AG04450 (cell line): ENCODE results near the gene GLYATL1B. TPM values are rescaled to one million over a fixed set of nuclear protein-coding genes. Genes with fewer than 3 reads are reported as not detected.
"Not testable (repeated sequence)": the region's sequence is repeated elsewhere in the genome, so short reads cannot be mapped to it uniquely, and the experiment has no call there.

Experiments
- CTCF ChIA-PET: fragments of 300-600, 350-600 bp; formaldehyde crosslinking; extraction: SDS; loops from one replicate; lab custom pipeline; 2022; ENCODE audit warnings: antibody characterized with exemption, inconsistent platforms; lab: Charles Lee
- POLR2A ChIA-PET: fragments of 350-600 bp; formaldehyde crosslinking; extraction: SDS; loops from one replicate; lab custom pipeline; 2021; ENCODE audit warnings: antibody characterized with exemption, inconsistent platforms; lab: Yijun Ruan, JAX
- DNase-seq: peaks from one replicate; pipeline ENCODE4 v3.0.0-alpha.2; 2011; ENCODE audit warnings: low read depth, low spot score
- H3K27ac ChIP-seq: one replicate; pipeline ENCODE4 v1.5.1; 2012; ENCODE audit warnings: low read depth, low read length, control low read depth
- H3K27me3 ChIP-seq: one replicate; pipeline ENCODE4 v1.6.0; 2012; ENCODE audit warnings: low read length; ENCODE audit not compliant: control insufficient read depth, insufficient read depth
- H3K4me3 ChIP-seq: 2 replicates; pipeline ENCODE4 v1.5.1; 2011; ENCODE audit warnings: mild to moderate bottlenecking, low read depth, low read length, control low read depth
- H3K9me3 ChIP-seq: 2 replicates; pipeline ENCODE4 v1.5.1; 2012; ENCODE audit warnings: low read length; ENCODE audit not compliant: control insufficient read depth, insufficient read depth
- polyA plus RNA-seq: library from polyadenylated mRNA; depleted of rRNA; stranded (reverse); fragments of >200 nt; gene quantifications from 2 replicates; pipeline ENCODE4 v1.2.3, GENCODE V29; 2011
- TF ChIP-seq, protein P1 (sequence below): IDR thresholded peaks from 2 replicates; pipeline ENCODE4 v1.5.1; 2011; ENCODE audit warnings: low read depth, low read length, control low read depth, inconsistent platforms

Gene GLYATL1B
- polyA plus RNA-seq, 1 experiment = not detected

DNA sequence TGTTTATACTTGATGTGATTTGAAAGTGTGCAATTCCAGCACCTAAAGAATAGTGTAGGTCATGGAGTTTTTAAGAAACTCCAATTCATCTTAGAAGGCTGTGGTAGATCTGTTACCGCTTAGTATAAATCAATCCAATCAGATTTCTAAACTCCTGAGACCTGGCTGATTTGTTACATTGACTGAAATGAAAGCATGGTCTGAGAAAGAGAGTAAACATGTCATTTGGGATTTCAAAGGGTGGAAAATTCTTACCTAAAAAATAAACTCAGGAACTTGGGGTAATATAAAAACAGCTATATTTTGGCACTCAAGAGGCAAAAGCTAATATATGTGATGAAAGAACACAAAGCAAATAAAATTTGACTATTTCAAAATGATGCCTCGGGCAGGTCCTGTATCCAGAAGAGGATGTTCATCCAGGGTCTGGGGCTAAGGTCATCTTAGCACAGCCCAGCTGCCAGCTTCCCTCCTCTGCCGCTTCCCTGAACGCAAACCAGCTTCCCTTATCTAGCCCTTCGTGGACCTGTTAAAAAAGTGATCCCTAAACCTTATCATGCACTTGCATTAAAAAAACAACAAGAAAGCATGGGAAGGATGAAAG is 10.0 kb downstream of the GLYATL1B start:
- H3K4me3 ChIP-seq, POLR2A ChIA-PET, H3K27ac ChIP-seq, DNase-seq, H3K9me3 ChIP-seq: not testable (repeated sequence)
- peaks cover 10% of the 10 kb centered on the region for H3K27me3 ChIP-seq
- CTCF ChIA-PET = interaction anchor here (0.5 to 4.1 kb wide), 6 partner anchors 14 to 126 kb away, joined by 4 to 66 read pairs (median 17); no protein-coding TSS in a partner anchor

GRCh38 chr11:59097113-59097708 is 11.1 kb downstream of the GLYATL1B start:
- Histone ChIP-seq H3K9me3 (no peaks in the 10 kb centered on the region), H3K27me3 (peaks cover 13% of the 10 kb centered on the region), H3K4me3 (no peak overlapping the region), H3K27ac (no peak overlapping the region)
- ChIA-PET POLR2A (no interaction called here), CTCF (interaction anchor here (0.6 to 4.1 kb wide), 20 partner anchors 9 to 1449 kb away, joined by 3 to 66 read pairs (median 6); partner anchors contain the start of genes FAM111A and FAM111B)
- TF ChIP-seq, protein P1, sequence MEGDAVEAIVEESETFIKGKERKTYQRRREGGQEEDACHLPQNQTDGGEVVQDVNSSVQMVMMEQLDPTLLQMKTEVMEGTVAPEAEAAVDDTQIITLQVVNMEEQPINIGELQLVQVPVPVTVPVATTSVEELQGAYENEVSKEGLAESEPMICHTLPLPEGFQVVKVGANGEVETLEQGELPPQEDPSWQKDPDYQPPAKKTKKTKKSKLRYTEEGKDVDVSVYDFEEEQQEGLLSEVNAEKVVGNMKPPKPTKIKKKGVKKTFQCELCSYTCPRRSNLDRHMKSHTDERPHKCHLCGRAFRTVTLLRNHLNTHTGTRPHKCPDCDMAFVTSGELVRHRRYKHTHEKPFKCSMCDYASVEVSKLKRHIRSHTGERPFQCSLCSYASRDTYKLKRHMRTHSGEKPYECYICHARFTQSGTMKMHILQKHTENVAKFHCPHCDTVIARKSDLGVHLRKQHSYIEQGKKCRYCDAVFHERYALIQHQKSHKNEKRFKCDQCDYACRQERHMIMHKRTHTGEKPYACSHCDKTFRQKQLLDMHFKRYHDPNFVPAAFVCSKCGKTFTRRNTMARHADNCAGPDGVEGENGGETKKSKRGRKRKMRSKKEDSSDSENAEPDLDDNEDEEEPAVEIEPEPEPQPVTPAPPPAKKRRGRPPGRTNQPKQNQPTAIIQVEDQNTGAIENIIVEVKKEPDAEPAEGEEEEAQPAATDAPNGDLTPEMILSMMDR = peak; percentile 78
- peak; percentile 46 for DNase-seq

DNA sequence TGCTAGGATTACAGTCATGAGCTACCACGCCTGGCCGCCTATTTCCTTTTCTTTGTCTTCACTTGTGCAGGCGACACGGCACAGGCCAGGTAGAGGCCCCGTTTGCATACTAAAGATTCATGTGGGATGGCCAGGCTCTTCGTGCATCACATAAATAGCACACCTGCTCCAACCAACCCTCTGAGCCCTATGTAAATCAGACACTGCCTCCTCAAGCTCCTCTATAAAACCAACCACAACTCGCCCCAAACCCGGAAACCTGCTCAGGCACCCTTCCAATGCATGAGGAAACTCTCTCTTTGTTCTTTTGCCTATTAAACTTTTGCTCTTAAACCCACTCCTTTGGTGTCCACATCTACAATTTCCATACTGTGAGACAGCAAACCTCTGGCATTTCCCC is 11.8 kb downstream of the GLYATL1B start:
- POLR2A ChIA-PET, H3K4me3 ChIP-seq, H3K27ac ChIP-seq, DNase-seq, H3K9me3 ChIP-seq: not testable (repeated sequence)
- peaks cover 13% of the 10 kb centered on the region for H3K27me3 ChIP-seq
- CTCF ChIA-PET = interaction anchor here (0.6 to 4.1 kb wide), 19 partner anchors 9 to 1448 kb away, joined by 3 to 66 read pairs (median 6); partner anchors contain the start of genes FAM111A and FAM111B

- Histone ChIP-seq H3K27ac (no peak overlapping the region), H3K4me3 (peak overlapping the region; percentile 44), H3K9me3 (no peaks in the 10 kb centered on the region), H3K27me3 (peaks cover 10% of the 10 kb centered on the region)
- ChIA-PET CTCF (interaction anchor here (0.6 to 2.3 kb wide), 5 partner anchors 9 to 56 kb away, joined by 3 to 9 read pairs (median 4); no protein-coding TSS in a partner anchor), POLR2A (no interaction called here)
- DNase-seq = no peak
- TF ChIP-seq, protein P1 = peak; percentile 41
Measured at GRCh38 chr11:59102259-59102765, 16.2 kb downstream of the GLYATL1B start.

DNA sequence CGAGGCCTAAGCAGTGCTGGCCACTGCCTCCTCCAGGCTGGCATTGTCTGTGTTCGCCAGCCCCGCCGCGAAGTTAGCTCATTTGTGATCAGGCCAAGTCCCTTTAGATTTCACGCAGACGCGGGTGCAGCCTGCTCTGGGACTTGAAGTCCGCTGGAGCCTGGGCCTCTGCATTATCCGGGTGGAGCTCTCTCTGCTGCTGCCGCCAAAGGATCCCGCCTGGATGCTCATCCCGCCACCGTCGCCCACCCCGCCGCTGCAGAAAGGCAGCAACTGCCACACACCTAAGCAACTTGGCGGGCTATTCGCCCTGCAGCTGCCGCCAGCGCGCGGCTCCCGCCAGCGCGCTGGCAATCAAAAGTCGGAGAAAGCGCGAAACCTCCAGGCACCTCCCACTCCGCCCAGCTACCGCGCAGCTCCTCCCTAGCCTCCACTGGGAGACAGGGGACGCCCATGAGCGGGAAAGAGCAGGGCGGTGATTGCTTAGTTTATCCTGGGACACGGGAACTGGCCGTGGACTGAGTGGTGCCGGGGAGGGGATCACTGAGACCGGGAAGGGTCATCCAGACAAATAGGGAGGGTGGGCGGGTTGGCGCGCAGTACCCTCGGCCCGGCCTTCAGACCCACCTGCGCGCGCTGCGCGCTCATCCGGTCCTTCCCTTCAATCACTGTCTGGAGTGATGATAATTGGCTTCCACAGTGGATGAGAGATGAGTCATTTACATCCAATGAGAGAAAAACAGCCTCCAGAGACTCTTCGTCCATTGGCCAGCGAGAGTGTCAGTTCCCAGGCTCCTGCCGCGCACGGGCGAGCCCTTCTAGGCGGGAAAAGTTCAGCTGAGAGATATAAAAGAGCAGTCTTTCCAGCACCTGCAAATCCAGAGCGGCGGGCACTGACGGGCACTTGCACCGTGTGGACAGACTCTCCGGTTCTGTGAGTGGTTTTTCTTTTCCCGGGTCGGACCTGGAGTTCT is 20.5 kb downstream of the GLYATL1B start, which contains the start of gene FAM111B:
Gene FAM111B (plus strand): TSS at position 875 of the 974 bp plus-strand sequence. CDS start 2,389 bp downstream, outside the sequence.
- ChIA-PET POLR2A (interaction anchor here (0.7 to 1.4 kb wide), 3 partner anchors 36 to 52 kb away, joined by 3 to 4 read pairs (median 3); partner anchors contain the start of gene FAM111A), CTCF (interaction anchor here (0.6 to 7.9 kb wide), 12 partner anchors 9 to 494 kb away, joined by 3 to 68 read pairs (median 4); no protein-coding TSS in a partner anchor)
- peak within 1 kb of the TSS; percentile 69 for H3K4me3 ChIP-seq
- H3K9me3 ChIP-seq = no peaks in the 10 kb centered on the region
- TF ChIP-seq, protein P1 = peak; percentile 18; the same call in 1 of the 2 replicates
- no peak within 1 kb of the TSS for H3K27ac ChIP-seq
- peaks cover 2% of the 10 kb centered on the region for H3K27me3 ChIP-seq
- DNase-seq = peak; percentile 60

GRCh38 chr11:59107721-59108120 is 21.6 kb downstream of the GLYATL1B start:
- H3K4me3 ChIP-seq = peak overlapping the region; percentile 69
- DNase-seq, H3K27me3 ChIP-seq, H3K9me3 ChIP-seq, POLR2A ChIA-PET, H3K27ac ChIP-seq: not testable (repeated sequence)
- CTCF ChIA-PET = interaction anchor here (0.6 to 7.9 kb wide), 7 partner anchors 10 to 493 kb away, joined by 3 to 68 read pairs (median 15); no protein-coding TSS in a partner anchor
